Bronchial epithelial cell (primary cell): ENCODE measurements around the gene BICD2. TPM values are rescaled to one million over a fixed set of nuclear protein-coding genes. Genes with fewer than 3 reads are reported as not detected.

Source experiments
- DNase-seq: peaks from one replicate; pipeline ENCODE4 v3.0.0-alpha.2; 2010; ENCODE audit warnings: low read depth
- FAIRE-seq: peaks from 2 replicates; lab custom pipeline; 2011; peaks lifted over from hg19 to GRCh38; lab: Jason Lieb, UNC
- H3K27me3 ChIP-seq: 2 replicates; pipeline ENCODE4 v1.5.1; 2011; ENCODE audit warnings: low read length; ENCODE audit not compliant: control insufficient read depth, insufficient read depth
- H3K36me3 ChIP-seq: 2 replicates; pipeline ENCODE4 v1.5.1; 2011; ENCODE audit warnings: low read length; ENCODE audit not compliant: control insufficient read depth, insufficient read depth
- H3K4me3 ChIP-seq: 2 replicates; pipeline ENCODE4 v1.5.1; 2011; ENCODE audit warnings: mild to moderate bottlenecking, low read depth, low read length, control low read depth
- total RNA-seq: library from RNA; depleted of rRNA; stranded (reverse); fragments of >200 nt; gene quantifications from 2 replicates; pipeline ENCODE4 v1.2.1, GENCODE V29; 2014
- TF ChIP-seq, protein P1 (sequence below): IDR thresholded peaks from 2 replicates; pipeline ENCODE4 v1.5.1; 2011; ENCODE audit warnings: mild to moderate bottlenecking, moderate library complexity, low read length, control low read depth, inconsistent platforms; ENCODE audit not compliant: insufficient read depth, severe bottlenecking

The BICD2 gene
- total RNA-seq, 1 donor from 2014 or later, result 92.7 TPM

DNA sequence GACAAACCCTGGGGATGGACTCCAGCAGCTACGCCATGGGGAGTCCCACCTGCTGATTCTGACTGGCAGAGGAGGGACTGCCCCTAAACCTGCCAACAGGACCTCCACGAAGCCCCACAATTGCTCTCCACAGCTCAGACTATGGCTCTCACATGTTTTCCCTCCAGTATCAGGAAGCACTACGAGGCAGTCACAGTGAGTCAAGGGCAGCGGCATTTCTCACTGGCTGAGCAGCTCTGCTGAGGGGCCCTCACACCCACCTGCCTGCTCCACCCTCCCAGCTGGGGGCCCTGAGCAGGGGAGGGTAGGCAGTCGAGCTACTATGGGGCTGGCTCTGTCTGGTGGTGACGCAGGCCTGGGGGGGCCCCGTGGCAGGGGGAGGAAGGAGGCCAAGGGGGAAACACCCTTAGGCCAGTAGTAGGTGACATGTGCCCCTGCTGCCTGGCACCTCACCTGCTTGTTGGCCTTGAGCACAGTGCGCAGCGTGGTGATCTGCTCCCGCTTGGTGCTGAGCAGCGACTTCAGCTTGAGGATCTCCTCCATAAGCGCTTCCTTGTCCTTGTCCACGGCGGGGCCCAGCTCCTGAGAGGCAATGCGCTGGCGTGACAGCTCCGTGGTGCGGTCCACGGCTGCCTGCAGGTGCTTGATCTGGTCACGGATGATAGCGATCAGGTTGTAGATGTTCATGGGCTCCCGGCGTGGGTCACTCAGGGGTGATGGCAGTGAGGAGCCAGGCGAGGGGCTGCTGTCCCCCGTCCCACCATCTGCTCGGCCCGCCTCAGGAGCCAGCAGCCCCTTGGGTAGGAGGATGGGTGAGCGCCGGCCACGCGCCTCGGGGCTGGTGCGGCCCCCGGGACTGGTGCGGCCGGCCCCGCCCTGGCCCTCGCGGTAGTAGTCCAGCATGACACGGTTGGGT is 46.3 kb downstream of the BICD2 start:
- Histone ChIP-seq H3K27me3 (no peaks in the 10 kb centered on the region), H3K36me3 (peaks cover 59% of the 10 kb centered on the region), H3K4me3 (no peak overlapping the region)
- no peak for FAIRE-seq
- DNase-seq, result no peak
- TF ChIP-seq, protein P1, sequence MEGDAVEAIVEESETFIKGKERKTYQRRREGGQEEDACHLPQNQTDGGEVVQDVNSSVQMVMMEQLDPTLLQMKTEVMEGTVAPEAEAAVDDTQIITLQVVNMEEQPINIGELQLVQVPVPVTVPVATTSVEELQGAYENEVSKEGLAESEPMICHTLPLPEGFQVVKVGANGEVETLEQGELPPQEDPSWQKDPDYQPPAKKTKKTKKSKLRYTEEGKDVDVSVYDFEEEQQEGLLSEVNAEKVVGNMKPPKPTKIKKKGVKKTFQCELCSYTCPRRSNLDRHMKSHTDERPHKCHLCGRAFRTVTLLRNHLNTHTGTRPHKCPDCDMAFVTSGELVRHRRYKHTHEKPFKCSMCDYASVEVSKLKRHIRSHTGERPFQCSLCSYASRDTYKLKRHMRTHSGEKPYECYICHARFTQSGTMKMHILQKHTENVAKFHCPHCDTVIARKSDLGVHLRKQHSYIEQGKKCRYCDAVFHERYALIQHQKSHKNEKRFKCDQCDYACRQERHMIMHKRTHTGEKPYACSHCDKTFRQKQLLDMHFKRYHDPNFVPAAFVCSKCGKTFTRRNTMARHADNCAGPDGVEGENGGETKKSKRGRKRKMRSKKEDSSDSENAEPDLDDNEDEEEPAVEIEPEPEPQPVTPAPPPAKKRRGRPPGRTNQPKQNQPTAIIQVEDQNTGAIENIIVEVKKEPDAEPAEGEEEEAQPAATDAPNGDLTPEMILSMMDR, result no peak

DNA sequence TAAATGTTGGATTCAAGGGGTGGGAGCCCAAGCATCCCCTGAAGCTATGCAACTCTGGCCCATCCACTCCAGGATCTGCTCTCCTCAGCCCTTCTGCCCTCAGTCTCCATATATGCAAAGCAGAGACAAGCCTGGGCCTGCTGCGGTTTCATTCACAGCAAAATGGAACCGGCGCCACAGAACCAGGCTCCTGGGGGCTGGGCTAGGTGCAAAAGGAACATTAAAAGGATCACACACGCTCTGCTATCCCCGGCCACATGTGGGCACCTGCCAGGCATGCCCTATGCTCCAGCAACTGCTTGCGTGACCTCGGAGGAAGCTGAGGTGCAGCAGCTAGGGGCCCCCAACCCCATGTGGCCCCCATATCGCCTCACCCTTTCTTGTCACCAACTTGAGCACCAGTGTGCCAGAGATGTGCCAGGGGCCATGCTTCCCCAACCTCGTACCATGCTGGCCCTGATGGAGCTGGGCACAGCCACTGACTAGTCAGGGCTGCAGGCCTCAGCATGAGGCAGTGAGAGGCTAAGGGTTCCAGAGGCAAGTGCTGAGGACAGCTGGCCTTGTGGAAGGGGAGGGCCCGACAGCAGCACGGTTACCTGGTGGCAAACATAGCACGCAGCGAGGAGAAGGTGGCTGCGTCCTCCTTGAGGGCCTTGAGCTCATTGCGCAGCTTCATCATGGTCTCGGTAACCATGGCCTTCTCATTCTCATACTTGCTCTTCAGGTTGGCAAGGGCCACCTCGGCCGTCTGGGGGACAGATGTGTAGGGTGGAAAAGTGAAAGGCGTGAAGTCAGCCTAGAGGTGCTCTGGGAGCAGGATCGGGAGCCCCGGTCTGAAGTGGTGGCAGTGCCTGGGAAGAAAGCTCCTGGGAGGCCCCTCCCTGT is 47.2 kb downstream of the BICD2 start:
- peak; percentile 73 for FAIRE-seq
- H3K4me3 ChIP-seq, result no peak overlapping the region
- no peak for DNase-seq
- no peaks in the 10 kb centered on the region for H3K27me3 ChIP-seq
- TF ChIP-seq, protein P1, result no peak
- peaks cover 61% of the 10 kb centered on the region for H3K36me3 ChIP-seq

- FAIRE-seq (no peak), DNase-seq (peak; percentile 57)
- Histone ChIP-seq H3K36me3 (peaks cover 59% of the 10 kb centered on the region), H3K4me3 (no peak overlapping the region), H3K27me3 (no peaks in the 10 kb centered on the region)
- TF ChIP-seq, protein P1, result peak; percentile 89
These were observed 48.1 kb downstream of the BICD2 start for GRCh38 chr9:92716557-92716956.

GRCh38 chr9:92715488-92716231 is 49.0 kb downstream of the BICD2 start:
- peak; percentile 94 for DNase-seq

More at GRCh38 chr9:92715488-92716231, 49.0 kb downstream of the BICD2 start:
- H3K4me3 ChIP-seq, result no peak overlapping the region
- H3K36me3 ChIP-seq, result peaks cover 54% of the 10 kb centered on the region
- no peaks in the 10 kb centered on the region for H3K27me3 ChIP-seq
- peak; percentile 100 for FAIRE-seq
- TF ChIP-seq, protein P1, result no peak
